Smooth muscle cell of the coronary artery (primary cell): Measurements from ENCODE around the gene ZNF44. TPM values are rescaled to one million over a fixed set of nuclear protein-coding genes. Genes with fewer than 3 reads are reported as not detected.

Experiments
- total RNA-seq: library from RNA; depleted of rRNA; stranded (reverse); fragments of >200 nt; gene quantifications from 2 replicates; pipeline ENCODE4 v1.2.3, GENCODE V29; 2014; ENCODE audit warnings: low replicate concordance

The ZNF44 gene
- 7.6 and 9.2 TPM in 2 replicates for total RNA-seq

GRCh38 chr19:12294249-12295158 is at the start of gene ZNF44:
Gene ZNF44, minus strand, starts transcription at chr19:12294883. Its CDS starts 189 bp downstream, at chr19:12294694.

DNA sequence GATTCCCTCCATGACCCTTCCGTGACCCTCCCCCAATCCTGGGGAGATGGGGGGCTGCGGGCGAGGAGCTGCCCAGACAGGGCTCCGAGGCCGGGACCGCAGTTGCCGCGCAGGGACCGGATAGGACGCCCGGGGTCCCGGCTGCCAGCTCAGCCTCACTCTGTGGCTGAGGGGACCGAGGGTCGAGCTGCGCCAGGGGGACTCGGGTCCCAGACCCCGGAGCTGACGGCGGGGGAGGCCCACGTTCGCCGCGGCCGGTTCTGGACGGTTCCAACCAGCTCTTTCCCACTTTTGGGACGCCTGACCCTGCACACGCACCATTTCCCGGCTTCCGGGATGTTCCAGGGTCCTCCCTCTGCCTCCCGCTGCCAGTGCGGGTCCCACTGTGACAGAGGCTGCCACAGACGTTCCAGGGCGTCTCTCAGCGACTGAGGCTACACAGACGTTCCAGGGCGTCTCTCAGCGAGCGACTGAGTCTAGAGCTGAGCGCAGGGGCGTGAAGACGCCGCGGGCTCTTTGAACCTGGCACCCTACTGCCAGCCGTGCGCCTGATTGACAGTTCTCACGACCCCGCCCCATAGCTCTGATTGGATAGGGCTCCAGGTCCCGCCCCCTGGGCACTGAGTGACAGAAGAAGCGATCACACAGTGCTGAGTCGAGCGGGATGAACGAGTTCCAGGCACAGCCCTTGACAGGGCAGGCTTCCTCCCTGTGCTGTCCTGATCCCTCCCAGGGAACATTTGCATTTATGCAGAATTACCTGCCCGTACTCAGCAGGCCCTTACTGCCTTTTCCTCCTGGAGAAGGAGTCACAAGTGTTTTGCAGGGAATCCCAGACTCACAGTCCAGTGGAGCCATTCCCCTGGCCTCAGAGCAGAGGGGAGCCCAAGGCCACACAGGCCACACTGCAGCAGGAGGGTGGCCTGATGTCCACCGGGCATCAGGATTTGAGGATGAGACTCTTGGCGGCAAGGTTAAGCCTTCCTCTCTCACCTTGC is 38.8 kb upstream of the ZNF44 start, which contains the start of gene ZNF563:
Gene ZNF563, minus strand, starts transcription at position 472 of the 998 bp plus-strand sequence. Its CDS starts 151 bp downstream, at position 321.

Other genes starting within 250 kb of the ZNF44 start
- 0.23 TPM in 2 replicates for gene ZNF878, start 241.9 kb downstream of the ZNF44 start, total RNA-seq
- 6.3 and 6.8 TPM in 2 replicates for gene ZNF844, start 230.2 kb downstream of the ZNF44 start, total RNA-seq
- gene ZNF20, start 154.5 kb downstream of the ZNF44 start, total RNA-seq = 3.2 and 4.5 TPM in 2 replicates
- 6.1 and 13.7 TPM in 2 replicates for gene ZNF625, start 138.1 kb downstream of the ZNF44 start, total RNA-seq
- gene ZNF136, start 131.8 kb downstream of the ZNF44 start, total RNA-seq = 4.8 and 6.7 TPM in 2 replicates
- gene ZNF563, start 38.8 kb upstream of the ZNF44 start, total RNA-seq = 3.5 and 3.7 TPM in 2 replicates
- gene ZNF442, start 70.8 kb upstream of the ZNF44 start, total RNA-seq = 4.0 and 4.8 TPM in 2 replicates
- 2.2 TPM in 2 replicates for gene ZNF799, start 106.4 kb upstream of the ZNF44 start, total RNA-seq
- 1.8 and 2.9 TPM in 2 replicates for gene ZNF443, start 146.1 kb upstream of the ZNF44 start, total RNA-seq
- gene ZNF709, start 189.9 kb upstream of the ZNF44 start, total RNA-seq = 2.8 and 3.2 TPM in 2 replicates